GM12878 (cell line): ENCODE data around the gene C19orf44. TPM values are rescaled to one million over a fixed set of nuclear protein-coding genes. Genes with fewer than 3 reads are reported as not detected.

ENCODE experiments used
- ATAC-seq: fragments of 200-7000 bp; cut with Tn5 transposase; 3 replicates; pipeline ENCODE4 v1.9.1; 2020; ENCODE audit warnings: mild to moderate bottlenecking, moderate library complexity
- BruUV-seq: library from RNA; stranded (reverse); fragments of 400-500 nt; replicated peaks from 2 replicates; lab custom pipeline; 2021; lab: Mats Ljungman, UMichigan
- CTCF ChIA-PET: fragments of 300-600 bp; sonication (Branson Sonifier 250); formaldehyde crosslinking; extraction: SDS; loops from one replicate; lab custom pipeline; 2021; ENCODE audit warnings: inconsistent platforms; lab: Yijun Ruan, JAX
- POLR2A ChIA-PET: fragments of 350-600 bp; formaldehyde crosslinking; extraction: SDS; loops from one replicate; lab custom pipeline; 2021; ENCODE audit warnings: inconsistent platforms; lab: Charles Lee
- RAD21 ChIA-PET: fragments of 300-600 bp; sonication (Branson Sonifier 250); formaldehyde crosslinking; loops from one replicate; lab custom pipeline; 2023; ENCODE audit warnings: antibody characterized with exemption; ENCODE audit not compliant: unreplicated experiment; lab: Charles Lee
- SMC1A ChIA-PET: fragments of 300-600 bp; sonication (Branson Sonifier 250); formaldehyde crosslinking; loops from one replicate; lab custom pipeline; 2023; ENCODE audit not compliant: unreplicated experiment, uncharacterized antibody; lab: Charles Lee
- DNase-seq: peaks from one replicate; pipeline ENCODE4 v3.0.0-alpha.2; 2011; ENCODE audit warnings: low read depth, low spot score
- FAIRE-seq: peaks from 3 replicates; lab custom pipeline; 2011; peaks lifted over from hg19 to GRCh38; lab: Jason Lieb, UNC
- H2AFZ ChIP-seq: 2 replicates; pipeline ENCODE4 v1.6.0; 2011; ENCODE audit warnings: low read depth, low read length, control low read depth; ENCODE audit not compliant: control insufficient read depth
- H3K27ac ChIP-seq: 2 replicates; pipeline ENCODE4 v1.5.1; 2011; ENCODE audit warnings: control low read depth; ENCODE audit not compliant: control insufficient read depth, insufficient read depth
- H3K27me3 ChIP-seq, 2 experiments: replicated peaks in 1 of 2; 2 replicates each; pipeline versions ENCODE4 v1.6.0 to v1.6.1; 2011; ENCODE audit warnings: low read length in 1 of 2; ENCODE audit not compliant: control insufficient read depth in 2 of 2, insufficient read depth in 2 of 2
- H3K36me3 ChIP-seq, 2 experiments: 2 replicates each; pipeline ENCODE4 v1.5.1; 2011; ENCODE audit warnings: low read length in 1 of 2; ENCODE audit not compliant: control insufficient read depth in 2 of 2, insufficient read depth in 2 of 2
- H3K4me1 ChIP-seq: 2 replicates; pipeline ENCODE4 v1.6.1; 2011; ENCODE audit warnings: mild to moderate bottlenecking, low read length, moderate library complexity, mixed read lengths; ENCODE audit not compliant: control insufficient read depth, insufficient read depth
- H3K4me2 ChIP-seq: 2 replicates; pipeline ENCODE4 v1.6.0; 2011; ENCODE audit warnings: control low read depth; ENCODE audit not compliant: control insufficient read depth, insufficient read depth
- H3K4me3 ChIP-seq: fragments of 200-600 bp; sonication (generic); 2 replicates; pipeline ENCODE4 v1.5.1; 2016
- H3K79me2 ChIP-seq: 2 replicates; pipeline ENCODE4 v1.6.0; 2011; ENCODE audit warnings: low read length; ENCODE audit not compliant: control insufficient read depth, insufficient read depth
- H3K9ac ChIP-seq: 2 replicates; pipeline ENCODE4 v1.8.0; 2011; ENCODE audit warnings: low read length, control low read depth, mixed read lengths; ENCODE audit not compliant: control insufficient read depth, insufficient read depth
- H3K9me3 ChIP-seq: replicated peaks from 3 replicates; pipeline ENCODE4 v1.5.1; 2011; ENCODE audit warnings: mild to moderate bottlenecking, low read length; ENCODE audit not compliant: control insufficient read depth, insufficient read depth
- H4K20me1 ChIP-seq: 2 replicates; pipeline ENCODE4 v1.6.0; 2011; ENCODE audit not compliant: control insufficient read depth, insufficient read depth
- BRCA1 ChIP-seq: IDR thresholded peaks from 2 replicates; pipeline ENCODE4 v1.6.1; 2011; ENCODE audit warnings: low read depth, low read length, improper control_type of control experiment
- E4F1 ChIP-seq: fragments of 450-650 bp; IDR thresholded peaks from 2 replicates; pipeline ENCODE4 v1.6.1; 2018; ENCODE audit warnings: borderline replicate concordance, mild to moderate bottlenecking; ENCODE audit not compliant: partially characterized antibody
- EED ChIP-seq: sonication (generic); IDR thresholded peaks from 2 replicates; pipeline ENCODE4 v1.6.1; 2016; ENCODE audit warnings: antibody characterized with exemption, low read depth
- HDAC2 ChIP-seq: fragments of 200-600 bp; sonication (generic); IDR thresholded peaks from 2 replicates; pipeline ENCODE4 v1.6.1; 2017
- MEF2B ChIP-seq: fragments of 450-650 bp; IDR thresholded peaks from 2 replicates; pipeline ENCODE4 v1.6.1; 2018; ENCODE audit warnings: mild to moderate bottlenecking, moderate library complexity; ENCODE audit not compliant: partially characterized antibody, poor library complexity, severe bottlenecking
- MYB ChIP-seq: fragments of 150-350 bp; IDR thresholded peaks from 2 replicates; pipeline ENCODE4 v1.6.1; 2014; ENCODE audit warnings: mild to moderate bottlenecking, low read depth, low read length, borderline replicate concordance
- NFIC ChIP-seq: IDR thresholded peaks from 2 replicates; pipeline ENCODE4 v1.6.1; 2012; ENCODE audit warnings: low read depth, mild to moderate bottlenecking, inconsistent platforms, low read length, moderate library complexity
- NR2F1 ChIP-seq: fragments of 450-650 bp; conservative IDR thresholded peaks from 2 replicates; pipeline ENCODE4 v1.6.1; 2017; ENCODE audit warnings: mild to moderate bottlenecking
- SREBF2 ChIP-seq: IDR thresholded peaks from 2 replicates; pipeline ENCODE4 v1.6.1; 2012; ENCODE audit warnings: mild to moderate bottlenecking, low read length
- ZBTB33 ChIP-seq: fragments of 450-650 bp; IDR thresholded peaks from 2 replicates; pipeline ENCODE4 v1.6.1; 2017; ENCODE audit warnings: mild to moderate bottlenecking
- ZBTB40 ChIP-seq: fragments of 450-650 bp; IDR thresholded peaks from 2 replicates; pipeline ENCODE4 v1.6.1; 2016; ENCODE audit warnings: mild to moderate bottlenecking, moderate library complexity, borderline replicate concordance
- ZNF274 ChIP-seq: IDR thresholded peaks from one replicate; pipeline ENCODE4 v1.8.0; 2011; ENCODE audit not compliant: insufficient read length, insufficient read depth
- WGBS: methylation state at CpG from one replicate; pipeline ENCODE4 v1.1.6; 2016; ENCODE audit warnings: low lambda C conversion rate; ENCODE audit not compliant: insufficient replicate concordance, insufficient coverage; ENCODE audit errors: missing lambda C conversion rate; 5-methylcytosine and 5-hydroxymethylcytosine counted together
- in situ Hi-C: fragments of 300-500 bp; cut with MboI; formaldehyde crosslinking; loops from 9 replicates; pipeline ENCODE4 v1.14.3; 2018; ENCODE audit warnings: mixed read lengths
- intact Hi-C: fragments of 100-400 bp; cut with micrococcal nuclease; formaldehyde crosslinking; loops from one replicate; pipeline ENCODE4 v1.14.2; 2022; ENCODE audit not compliant: unreplicated experiment
- polyA plus RNA-seq, 11 experiments: library from polyadenylated mRNA; depleted of rRNA in 4 of 11; unstranded in 6 of 11; stranded (reverse) in 5 of 11; fragments of >200 nt; fragmentation: Nextera tagmentation in 4 of 11; fragmentation: Illumina TruSeq in 1 of 11; extraction: Ambion mirVana in 4 of 11; extraction: Trizol in 1 of 11; gene quantifications; 1 replicate in 1 of 11; 2 replicates in 10 of 11; pipeline versions ENCODE4 v1.2.1 to v1.2.3, GENCODE V29; 2011 to 2016; ENCODE audit warnings: inconsistent platforms in 2 of 11, missing spikeins in 2 of 11, low read depth in 1 of 11
- total RNA-seq, 4 experiments: library from RNA; depleted of rRNA in 3 of 4; stranded (reverse); fragments of >200 nt in 3 of 4; fragmentation: Illumina TruSeq in 1 of 4; extraction: Trizol in 1 of 4; gene quantifications; 2 replicates each; pipeline versions ENCODE4 v1.2.1 to v1.2.3, GENCODE V29; 2013 to 2021

The C19orf44 gene
- total and polyA plus RNA-seq, 10 of the 15 experiments (the other 5 are each of a cell fraction or from before 2014, with no cell fraction given): 0.26 to 5.2 (median 3.6) TPM

GRCh38 chr19:16541526-16542044, 45.4 kb downstream of the C19orf44 start:
- Histone ChIP-seq H3K27me3 (no peaks in the 10 kb centered on the region), H3K9me3 (no peaks in the 10 kb centered on the region; the same call in 2 of the 3 replicates), H3K4me1 (peaks cover 8% of the 10 kb centered on the region; the same call in 1 of the 2 replicates), H3K27ac (peak overlapping the region; percentile 68), H3K4me3 (peak overlapping the region; percentile 99), H2AFZ (peak overlapping the region; percentile 66; the same call in 1 of the 2 replicates), H3K79me2 (peaks cover 78% of the 10 kb centered on the region), H3K4me2 (peak overlapping the region; percentile 91), H3K36me3 (peaks cover 7 to 13% of the 10 kb centered on the region in 2 experiments; a peak in 3 of 4 replicates), H3K9ac (peak overlapping the region; percentile 80), H4K20me1 (peaks cover 4% of the 10 kb centered on the region; the same call in 1 of the 2 replicates)
- FAIRE-seq (no peak), DNase-seq (no peak), ATAC-seq (peak; percentile 1; the same call in 2 of the 3 replicates)
- in situ Hi-C loops: no loop called here
- intact Hi-C loops: loop anchor here (1.0 to 10.0 kb wide), 3 partner anchors 47 to 97 kb away; no protein-coding TSS in a partner anchor
- under 1% methylated on average over 29 of the region's 29 CpGs for WGBS
- RAD21 ChIA-PET: interaction anchor here (1.2 kb wide), 1 partner anchor 17 kb away, joined by 3 read pairs; no protein-coding TSS in a partner anchor
- TF ChIP-seq ZBTB33 (no peak), ZBTB40 (no peak), E4F1 (no peak), BRCA1 (no peak), ZNF274 (no peak), HDAC2 (no peak), NR2F1 (no peak), MYB (no peak), MEF2B (no peak), EED (no peak), NFIC (no peak), SREBF2 (no peak)
- BruUV-seq: TSS peak; percentile 82
- SMC1A ChIA-PET: interaction anchor here (1.4 to 1.6 kb wide), 2 partner anchors 43 to 99 kb away, joined by 4 read pairs; no protein-coding TSS in a partner anchor
- POLR2A ChIA-PET: interaction anchor here (1.1 to 6.1 kb wide), 3 partner anchors 32 to 97 kb away, joined by 3 to 72 read pairs (median 5); no protein-coding TSS in a partner anchor
- CTCF ChIA-PET: no interaction called here
